ENCODE results near the gene SCMH1. TPM values are rescaled to one million over a fixed set of nuclear protein-coding genes. Genes with fewer than 3 reads are reported as not detected.

Gene SCMH1
- total RNA-seq, 1 donor from 2014 or later = 57.6 TPM

DNA sequence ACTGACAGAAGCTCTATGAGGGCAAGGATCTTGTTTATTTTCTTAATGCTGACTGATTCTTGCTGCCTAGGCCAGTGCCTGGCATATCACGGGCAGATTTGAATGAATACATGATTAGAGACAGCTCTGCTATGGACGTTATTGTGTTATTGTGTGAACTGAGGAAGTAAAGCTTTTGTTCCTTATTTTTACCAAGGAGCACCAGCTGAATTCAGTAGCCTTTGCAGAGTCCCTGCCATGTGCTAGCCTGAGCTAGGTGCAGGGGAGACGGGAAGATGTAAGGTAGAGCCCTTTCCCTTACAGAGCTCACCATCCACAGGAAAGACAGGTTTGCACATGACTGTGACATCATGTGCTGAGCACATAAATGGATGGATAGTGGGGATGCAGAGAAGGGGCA, 36.0 kb upstream of the SCMH1 start:
- H3K36me3 Mint-ChIP-seq (ENCODE audit: insufficient read depth) = no peaks in the 10 kb centered on the region
- H3K27ac Mint-ChIP-seq = no peak overlapping the region
- no peak for DNase-seq (ENCODE audit: low spot score, unreplicated experiment)
- H3K27me3 Mint-ChIP-seq = peaks cover 21% of the 10 kb centered on the region
- no peaks in the 10 kb centered on the region for H3K9me3 Mint-ChIP-seq (ENCODE audit: low read depth)
- no peak overlapping the region for H3K4me3 Mint-ChIP-seq (ENCODE audit: low read depth)
- peaks cover 2% of the 10 kb centered on the region for H3K4me1 Mint-ChIP-seq (ENCODE audit: low read depth)
- TF ChIP-seq, protein P1, sequence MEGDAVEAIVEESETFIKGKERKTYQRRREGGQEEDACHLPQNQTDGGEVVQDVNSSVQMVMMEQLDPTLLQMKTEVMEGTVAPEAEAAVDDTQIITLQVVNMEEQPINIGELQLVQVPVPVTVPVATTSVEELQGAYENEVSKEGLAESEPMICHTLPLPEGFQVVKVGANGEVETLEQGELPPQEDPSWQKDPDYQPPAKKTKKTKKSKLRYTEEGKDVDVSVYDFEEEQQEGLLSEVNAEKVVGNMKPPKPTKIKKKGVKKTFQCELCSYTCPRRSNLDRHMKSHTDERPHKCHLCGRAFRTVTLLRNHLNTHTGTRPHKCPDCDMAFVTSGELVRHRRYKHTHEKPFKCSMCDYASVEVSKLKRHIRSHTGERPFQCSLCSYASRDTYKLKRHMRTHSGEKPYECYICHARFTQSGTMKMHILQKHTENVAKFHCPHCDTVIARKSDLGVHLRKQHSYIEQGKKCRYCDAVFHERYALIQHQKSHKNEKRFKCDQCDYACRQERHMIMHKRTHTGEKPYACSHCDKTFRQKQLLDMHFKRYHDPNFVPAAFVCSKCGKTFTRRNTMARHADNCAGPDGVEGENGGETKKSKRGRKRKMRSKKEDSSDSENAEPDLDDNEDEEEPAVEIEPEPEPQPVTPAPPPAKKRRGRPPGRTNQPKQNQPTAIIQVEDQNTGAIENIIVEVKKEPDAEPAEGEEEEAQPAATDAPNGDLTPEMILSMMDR (IDR thresholded peaks at IDR 0.05; ENCODE audit: unreplicated experiment) = no peak

DNA sequence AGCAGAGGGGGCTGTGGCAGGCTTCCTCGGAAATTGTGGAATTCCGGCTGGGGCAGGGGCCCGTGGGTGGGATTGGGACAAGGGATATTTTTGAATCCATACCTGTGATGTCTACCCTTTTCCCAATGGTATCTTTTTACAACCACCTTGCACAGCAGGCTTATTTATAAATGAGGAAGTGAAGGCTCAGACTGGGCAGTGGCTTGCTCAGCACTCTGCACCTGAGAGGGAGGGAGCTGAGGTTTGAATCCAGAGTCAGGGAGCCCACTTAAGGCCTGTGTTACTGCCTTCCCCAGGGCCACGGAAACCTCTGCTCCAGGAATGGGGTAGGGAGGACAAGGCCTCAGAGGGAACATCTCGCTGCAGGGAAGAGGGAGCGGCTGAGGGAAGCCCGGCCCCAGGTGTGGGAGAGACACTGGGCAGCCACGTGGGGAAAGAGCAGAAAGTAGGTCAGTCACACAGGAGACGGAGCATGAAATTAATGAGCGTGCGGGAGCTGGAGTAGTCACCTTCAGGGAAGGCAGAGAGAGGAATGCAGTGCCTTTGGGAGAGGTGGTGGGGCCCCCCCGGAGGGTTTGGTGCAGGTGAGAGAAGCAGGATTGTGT, 35.4 kb upstream of the SCMH1 start:
- TF ChIP-seq, protein P1 (IDR thresholded peaks at IDR 0.05; ENCODE audit: unreplicated experiment) = no peak
- H3K4me1 Mint-ChIP-seq (ENCODE audit: low read depth) = peaks cover 2% of the 10 kb centered on the region
- no peaks in the 10 kb centered on the region for H3K36me3 Mint-ChIP-seq (ENCODE audit: insufficient read depth)
- H3K27ac Mint-ChIP-seq = no peak overlapping the region
- H3K27me3 Mint-ChIP-seq = peaks cover 19% of the 10 kb centered on the region
- H3K9me3 Mint-ChIP-seq (ENCODE audit: low read depth) = no peaks in the 10 kb centered on the region
- H3K4me3 Mint-ChIP-seq (ENCODE audit: low read depth) = no peak overlapping the region
- DNase-seq (ENCODE audit: low spot score, unreplicated experiment) = no peak

DNA sequence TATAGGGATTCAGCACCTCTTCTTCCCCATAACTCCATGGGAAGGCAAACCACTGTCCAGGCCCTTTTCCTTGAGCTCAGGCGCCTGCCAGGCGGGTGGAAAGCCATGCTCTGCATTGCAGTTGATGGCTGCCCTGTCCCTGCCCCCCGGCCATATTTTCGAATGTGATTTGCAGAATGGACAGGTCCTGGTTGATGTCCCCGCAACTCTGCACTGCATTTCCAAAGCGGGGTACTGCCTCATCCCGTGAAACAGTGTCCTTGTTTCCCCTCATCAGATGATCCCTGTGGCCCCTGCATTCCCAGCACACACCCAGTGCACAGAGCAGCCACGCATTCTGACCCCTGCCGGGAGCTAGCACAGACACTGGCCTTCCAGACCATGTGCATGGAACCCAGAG, 33.7 kb upstream of the SCMH1 start:
- Mint-ChIP-seq H3K9me3 (ENCODE audit: low read depth) (no peaks in the 10 kb centered on the region), H3K27ac (no peak overlapping the region), H3K36me3 (ENCODE audit: insufficient read depth) (no peaks in the 10 kb centered on the region), H3K4me3 (ENCODE audit: low read depth) (no peak overlapping the region), H3K4me1 (ENCODE audit: low read depth) (peaks cover 2% of the 10 kb centered on the region), H3K27me3 (peaks cover 13% of the 10 kb centered on the region)
- TF ChIP-seq, protein P1 (IDR thresholded peaks at IDR 0.05; ENCODE audit: unreplicated experiment) = no peak
- no peak for DNase-seq (ENCODE audit: low spot score, unreplicated experiment)

DNA sequence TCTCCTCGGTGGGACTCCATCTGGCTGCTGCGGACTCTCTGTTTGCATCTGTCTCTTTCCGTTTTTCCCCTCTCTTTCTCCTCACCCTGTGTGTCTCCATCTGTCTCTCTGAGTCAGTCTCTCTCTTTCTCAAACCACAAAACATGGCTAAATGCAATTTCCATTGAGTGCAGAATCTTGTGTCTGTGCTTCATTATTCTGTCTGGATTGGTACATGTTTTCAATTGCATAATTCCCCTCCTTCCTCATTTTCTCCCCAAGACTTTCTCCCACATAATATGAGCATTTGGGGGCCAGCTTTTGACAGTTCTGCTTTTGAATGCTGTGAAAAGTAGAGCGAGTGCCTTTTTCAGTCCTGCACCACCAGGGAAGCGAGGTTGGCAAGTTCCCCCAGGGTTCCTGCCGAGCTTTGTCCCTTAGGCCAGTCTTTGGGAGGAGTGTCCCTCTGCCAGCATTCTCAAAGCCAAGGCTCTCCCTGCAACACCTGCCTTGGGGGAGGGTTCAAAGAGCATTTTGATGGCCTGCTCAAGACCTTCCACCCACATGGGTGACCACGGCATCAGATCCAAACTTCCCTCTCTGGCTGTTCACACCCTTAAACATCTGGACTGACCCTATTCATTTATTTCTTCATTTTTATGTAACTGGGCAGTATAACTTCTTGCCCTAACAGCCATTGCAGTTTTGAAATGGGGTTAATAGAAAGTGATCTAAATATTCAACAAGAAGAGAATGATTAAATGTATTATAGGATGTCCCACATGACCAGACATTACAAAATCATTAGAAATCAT, 32.8 kb upstream of the SCMH1 start:
- H3K27me3 Mint-ChIP-seq = peaks cover 10% of the 10 kb centered on the region
- no peak for DNase-seq (ENCODE audit: low spot score, unreplicated experiment)
- H3K4me1 Mint-ChIP-seq (ENCODE audit: low read depth) = peaks cover 2% of the 10 kb centered on the region
- TF ChIP-seq, protein P1 (IDR thresholded peaks at IDR 0.05; ENCODE audit: unreplicated experiment) = no peak
- H3K4me3 Mint-ChIP-seq (ENCODE audit: low read depth) = no peak overlapping the region
- H3K9me3 Mint-ChIP-seq (ENCODE audit: low read depth) = no peaks in the 10 kb centered on the region
- H3K27ac Mint-ChIP-seq = no peak overlapping the region
- no peaks in the 10 kb centered on the region for H3K36me3 Mint-ChIP-seq (ENCODE audit: insufficient read depth)

DNA sequence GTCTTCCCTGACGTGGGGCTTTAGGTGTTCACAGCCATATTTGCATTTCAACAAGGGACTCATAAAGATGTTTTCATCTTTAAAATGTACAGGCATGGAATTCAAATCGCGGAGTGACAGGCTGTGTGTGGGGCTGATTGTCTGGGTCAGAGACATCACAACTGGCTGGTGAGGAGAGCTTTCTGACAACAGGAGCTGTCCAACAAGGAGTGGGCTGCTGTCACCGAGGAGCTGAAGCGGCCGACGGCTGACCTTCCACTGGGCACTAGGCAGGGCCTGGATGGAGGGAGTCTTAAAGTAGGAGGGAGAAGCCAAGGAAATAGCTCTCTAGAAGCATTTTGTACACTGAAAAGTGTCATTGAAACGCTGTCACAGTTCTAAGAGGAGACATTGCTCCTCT, 30.5 kb upstream of the SCMH1 start:
- H3K27me3 Mint-ChIP-seq = peaks cover 20% of the 10 kb centered on the region
- no peaks in the 10 kb centered on the region for H3K36me3 Mint-ChIP-seq (ENCODE audit: insufficient read depth)
- H3K4me3 Mint-ChIP-seq (ENCODE audit: low read depth) = no peak overlapping the region
- DNase-seq (ENCODE audit: low spot score, unreplicated experiment) = no peak
- H3K4me1 Mint-ChIP-seq (ENCODE audit: low read depth) = peaks cover 2% of the 10 kb centered on the region
- H3K27ac Mint-ChIP-seq = no peak overlapping the region
- H3K9me3 Mint-ChIP-seq (ENCODE audit: low read depth) = no peaks in the 10 kb centered on the region
- TF ChIP-seq, protein P1 (IDR thresholded peaks at IDR 0.05; ENCODE audit: unreplicated experiment) = no peak
